ENCODE measurements around the gene TRPT1. TPM values are rescaled to one million over a fixed set of nuclear protein-coding genes. Genes with fewer than 3 reads are reported as not detected.

TRPT1 gene
- total and polyA plus RNA-seq, 2 experiments from 2014 or later: 36.9 to 52.2 TPM

DNA sequence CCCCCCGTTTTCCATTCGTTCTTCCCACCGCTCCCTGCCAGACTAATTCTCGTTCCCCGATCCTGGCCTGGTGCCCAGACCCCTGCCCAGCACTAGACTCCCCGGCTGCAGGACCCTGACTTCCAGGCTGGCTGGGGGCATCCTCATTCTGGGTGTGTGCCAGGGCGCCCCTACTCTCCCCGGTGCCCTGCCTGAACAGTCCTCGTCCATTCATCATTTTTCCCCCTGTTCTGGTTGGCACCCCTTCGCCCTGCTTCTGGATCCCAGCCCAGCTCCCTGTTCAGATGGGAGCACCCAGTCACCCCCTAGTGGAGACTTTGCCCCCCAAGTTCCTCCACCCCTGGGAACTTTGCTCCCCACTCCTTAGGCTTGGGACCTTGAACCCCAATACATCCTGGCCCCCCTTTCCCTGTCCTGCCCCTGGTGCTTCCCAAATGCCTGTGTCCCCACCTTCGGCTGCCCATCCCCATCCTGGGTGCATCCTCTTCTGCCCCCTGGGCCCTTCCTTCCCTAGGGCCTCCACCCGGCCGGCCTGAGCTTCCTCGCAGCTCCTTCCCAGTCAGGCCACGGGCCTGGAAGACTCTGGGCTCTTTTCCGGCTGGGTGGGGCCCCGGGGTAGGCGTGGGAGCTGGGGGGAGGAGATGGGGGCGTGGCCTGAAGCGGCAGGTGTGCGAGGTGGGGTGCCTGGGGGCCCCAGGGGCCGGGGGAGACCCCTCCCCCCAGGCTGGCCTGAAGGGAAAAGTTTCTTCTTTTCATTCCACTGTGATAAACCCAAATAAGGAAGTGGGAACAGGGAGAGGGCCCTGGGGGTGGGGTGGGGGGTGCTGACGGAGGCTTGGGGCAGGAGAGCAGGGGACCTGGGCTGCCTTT, 26.3 kb upstream of the TRPT1 start (continued):
- TF ChIP-seq, protein P1, sequence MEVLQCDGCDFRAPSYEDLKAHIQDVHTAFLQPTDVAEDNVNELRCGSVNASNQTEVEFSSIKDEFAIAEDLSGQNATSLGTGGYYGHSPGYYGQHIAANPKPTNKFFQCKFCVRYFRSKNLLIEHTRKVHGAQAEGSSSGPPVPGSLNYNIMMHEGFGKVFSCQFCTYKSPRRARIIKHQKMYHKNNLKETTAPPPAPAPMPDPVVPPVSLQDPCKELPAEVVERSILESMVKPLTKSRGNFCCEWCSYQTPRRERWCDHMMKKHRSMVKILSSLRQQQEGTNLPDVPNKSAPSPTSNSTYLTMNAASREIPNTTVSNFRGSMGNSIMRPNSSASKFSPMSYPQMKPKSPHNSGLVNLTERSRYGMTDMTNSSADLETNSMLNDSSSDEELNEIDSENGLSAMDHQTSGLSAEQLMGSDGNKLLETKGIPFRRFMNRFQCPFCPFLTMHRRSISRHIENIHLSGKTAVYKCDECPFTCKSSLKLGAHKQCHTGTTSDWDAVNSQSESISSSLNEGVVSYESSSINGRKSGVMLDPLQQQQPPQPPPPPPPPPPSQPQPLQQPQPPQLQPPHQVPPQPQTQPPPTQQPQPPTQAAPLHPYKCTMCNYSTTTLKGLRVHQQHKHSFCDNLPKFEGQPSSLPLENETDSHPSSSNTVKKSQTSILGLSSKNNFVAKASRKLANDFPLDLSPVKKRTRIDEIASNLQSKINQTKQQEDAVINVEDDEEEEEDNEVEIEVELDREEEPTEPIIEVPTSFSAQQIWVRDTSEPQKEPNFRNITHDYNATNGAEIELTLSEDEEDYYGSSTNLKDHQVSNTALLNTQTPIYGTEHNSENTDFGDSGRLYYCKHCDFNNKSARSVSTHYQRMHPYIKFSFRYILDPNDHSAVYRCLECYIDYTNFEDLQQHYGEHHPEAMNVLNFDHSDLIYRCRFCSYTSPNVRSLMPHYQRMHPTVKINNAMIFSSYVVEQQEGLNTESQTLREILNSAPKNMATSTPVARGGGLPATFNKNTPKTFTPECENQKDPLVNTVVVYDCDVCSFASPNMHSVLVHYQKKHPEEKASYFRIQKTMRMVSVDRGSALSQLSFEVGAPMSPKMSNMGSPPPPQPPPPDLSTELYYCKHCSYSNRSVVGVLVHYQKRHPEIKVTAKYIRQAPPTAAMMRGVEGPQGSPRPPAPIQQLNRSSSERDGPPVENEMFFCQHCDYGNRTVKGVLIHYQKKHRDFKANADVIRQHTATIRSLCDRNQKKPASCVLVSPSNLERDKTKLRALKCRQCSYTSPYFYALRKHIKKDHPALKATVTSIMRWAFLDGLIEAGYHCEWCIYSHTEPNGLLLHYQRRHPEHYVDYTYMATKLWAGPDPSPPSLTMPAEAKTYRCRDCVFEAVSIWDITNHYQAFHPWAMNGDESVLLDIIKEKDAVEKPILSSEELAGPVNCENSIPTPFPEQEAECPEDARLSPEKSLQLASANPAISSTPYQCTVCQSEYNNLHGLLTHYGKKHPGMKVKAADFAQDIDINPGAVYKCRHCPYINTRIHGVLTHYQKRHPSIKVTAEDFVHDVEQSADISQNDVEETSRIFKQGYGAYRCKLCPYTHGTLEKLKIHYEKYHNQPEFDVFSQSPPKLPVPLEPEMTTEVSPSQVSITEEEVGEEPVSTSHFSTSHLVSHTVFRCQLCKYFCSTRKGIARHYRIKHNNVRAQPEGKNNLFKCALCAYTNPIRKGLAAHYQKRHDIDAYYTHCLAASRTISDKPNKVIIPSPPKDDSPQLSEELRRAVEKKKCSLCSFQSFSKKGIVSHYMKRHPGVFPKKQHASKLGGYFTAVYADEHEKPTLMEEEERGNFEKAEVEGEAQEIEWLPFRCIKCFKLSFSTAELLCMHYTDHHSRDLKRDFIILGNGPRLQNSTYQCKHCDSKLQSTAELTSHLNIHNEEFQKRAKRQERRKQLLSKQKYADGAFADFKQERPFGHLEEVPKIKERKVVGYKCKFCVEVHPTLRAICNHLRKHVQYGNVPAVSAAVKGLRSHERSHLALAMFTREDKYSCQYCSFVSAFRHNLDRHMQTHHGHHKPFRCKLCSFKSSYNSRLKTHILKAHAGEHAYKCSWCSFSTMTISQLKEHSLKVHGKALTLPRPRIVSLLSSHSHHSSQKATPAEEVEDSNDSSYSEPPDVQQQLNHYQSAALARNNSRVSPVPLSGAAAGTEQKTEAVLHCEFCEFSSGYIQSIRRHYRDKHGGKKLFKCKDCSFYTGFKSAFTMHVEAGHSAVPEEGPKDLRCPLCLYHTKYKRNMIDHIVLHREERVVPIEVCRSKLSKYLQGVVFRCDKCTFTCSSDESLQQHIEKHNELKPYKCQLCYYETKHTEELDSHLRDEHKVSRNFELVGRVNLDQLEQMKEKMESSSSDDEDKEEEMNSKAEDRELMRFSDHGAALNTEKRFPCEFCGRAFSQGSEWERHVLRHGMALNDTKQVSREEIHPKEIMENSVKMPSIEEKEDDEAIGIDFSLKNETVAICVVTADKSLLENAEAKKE (CRISPR knock-in tag; IDR thresholded peaks at IDR 0.05): no peak
- TF ChIP-seq JUNB (IDR thresholded peaks at IDR 0.05; ENCODE audit: unreplicated experiment) (no peak), ZNF114 (CRISPR knock-in tag; IDR thresholded peaks at IDR 0.05) (no peak), CREB1 (CRISPR knock-in tag; IDR thresholded peaks at IDR 0.05; ENCODE audit: low read depth) (0 out of 2 replicates have a peak, but pooled peaks have one; percentile 3), EZH2phosphoT487 (IDR thresholded peaks at IDR 0.05; ENCODE audit: unreplicated experiment) (no peak), POLR2AphosphoS5 (IDR thresholded peaks at IDR 0.05; ENCODE audit: low read depth) (peak; percentile 64)
- TF ChIP-seq, protein P2, sequence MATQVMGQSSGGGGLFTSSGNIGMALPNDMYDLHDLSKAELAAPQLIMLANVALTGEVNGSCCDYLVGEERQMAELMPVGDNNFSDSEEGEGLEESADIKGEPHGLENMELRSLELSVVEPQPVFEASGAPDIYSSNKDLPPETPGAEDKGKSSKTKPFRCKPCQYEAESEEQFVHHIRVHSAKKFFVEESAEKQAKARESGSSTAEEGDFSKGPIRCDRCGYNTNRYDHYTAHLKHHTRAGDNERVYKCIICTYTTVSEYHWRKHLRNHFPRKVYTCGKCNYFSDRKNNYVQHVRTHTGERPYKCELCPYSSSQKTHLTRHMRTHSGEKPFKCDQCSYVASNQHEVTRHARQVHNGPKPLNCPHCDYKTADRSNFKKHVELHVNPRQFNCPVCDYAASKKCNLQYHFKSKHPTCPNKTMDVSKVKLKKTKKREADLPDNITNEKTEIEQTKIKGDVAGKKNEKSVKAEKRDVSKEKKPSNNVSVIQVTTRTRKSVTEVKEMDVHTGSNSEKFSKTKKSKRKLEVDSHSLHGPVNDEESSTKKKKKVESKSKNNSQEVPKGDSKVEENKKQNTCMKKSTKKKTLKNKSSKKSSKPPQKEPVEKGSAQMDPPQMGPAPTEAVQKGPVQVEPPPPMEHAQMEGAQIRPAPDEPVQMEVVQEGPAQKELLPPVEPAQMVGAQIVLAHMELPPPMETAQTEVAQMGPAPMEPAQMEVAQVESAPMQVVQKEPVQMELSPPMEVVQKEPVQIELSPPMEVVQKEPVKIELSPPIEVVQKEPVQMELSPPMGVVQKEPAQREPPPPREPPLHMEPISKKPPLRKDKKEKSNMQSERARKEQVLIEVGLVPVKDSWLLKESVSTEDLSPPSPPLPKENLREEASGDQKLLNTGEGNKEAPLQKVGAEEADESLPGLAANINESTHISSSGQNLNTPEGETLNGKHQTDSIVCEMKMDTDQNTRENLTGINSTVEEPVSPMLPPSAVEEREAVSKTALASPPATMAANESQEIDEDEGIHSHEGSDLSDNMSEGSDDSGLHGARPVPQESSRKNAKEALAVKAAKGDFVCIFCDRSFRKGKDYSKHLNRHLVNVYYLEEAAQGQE (IDR thresholded peaks at IDR 0.05; ENCODE audit: unreplicated experiment): no peak
